SU-DHL-6 (cell line): Measurements from ENCODE around the gene DNAAF8.

Source experiments
- CTCF ChIP-seq: fragments of 200-600 bp; sonication (generic); IDR thresholded peaks from one replicate; pipeline ENCODE4 v1.5.1; 2017; ENCODE audit warnings: antibody characterized with exemption, mild to moderate bottlenecking, low read length, moderate library complexity; ENCODE audit not compliant: insufficient read depth, poor library complexity, severe bottlenecking
- EZH2phosphoT487 ChIP-seq: fragments of 200-600 bp; sonication (generic), shearing (Covaris generic); conservative IDR thresholded peaks from 2 replicates; pipeline ENCODE4 v1.6.1; 2018; ENCODE audit warnings: mild to moderate bottlenecking, antibody characterized with exemption, low read length, moderate library complexity, mixed read lengths

GRCh38 chr16:4700380-4700996 is 33.8 kb upstream of the DNAAF8 start:
- TF ChIP-seq CTCF (no peak), EZH2phosphoT487 (no peak)
